H1 (cell line): ENCODE data around the gene ABCA6. TPM values are rescaled to one million over a fixed set of nuclear protein-coding genes. Genes with fewer than 3 reads are reported as not detected.

Experiments
- CTCF ChIA-PET: fragments of 300-600 bp; sonication (Branson Sonifier 250); formaldehyde crosslinking; loops from one replicate; lab custom pipeline; 2021; ENCODE audit not compliant: partially characterized antibody; lab: Charles Lee
- POLR2A ChIA-PET: fragments of 300-600 bp; sonication (Branson Sonifier 250); formaldehyde crosslinking; loops from one replicate; lab custom pipeline; 2021; ENCODE audit warnings: inconsistent platforms; ENCODE audit not compliant: partially characterized antibody; lab: Charles Lee
- DNase-seq, 2 experiments: peaks; one replicate each; pipeline versions ENCODE4 v3.0.0 to v3.0.0-alpha.2; 2010 to 2022; ENCODE audit warnings: low spot score in 2 of 2, low read depth in 1 of 2, mixed read lengths in 1 of 2
- FAIRE-seq: peaks from 2 replicates; lab custom pipeline; 2011; peaks lifted over from hg19 to GRCh38; lab: Jason Lieb, UNC
- H2AFZ ChIP-seq: 2 replicates; pipeline ENCODE4 v1.8.1; 2012; ENCODE audit warnings: low read length, inconsistent platforms
- H2AK5ac ChIP-seq: 2 replicates; pipeline ENCODE4 v1.6.1; 2013; ENCODE audit warnings: low read depth, low read length
- H2BK120ac ChIP-seq: replicated peaks from 2 replicates; pipeline ENCODE3; 2013; ENCODE audit warnings: low read depth, low read length, inconsistent platforms
- H2BK12ac ChIP-seq: 2 replicates; pipeline ENCODE4 v1.6.1; 2013; ENCODE audit warnings: low read depth, low read length
- H2BK15ac ChIP-seq: 2 replicates; pipeline ENCODE4 v1.6.1; 2013; ENCODE audit warnings: low read length
- H2BK20ac ChIP-seq: 2 replicates; pipeline ENCODE4 v1.6.1; 2013; ENCODE audit warnings: low read length
- H2BK5ac ChIP-seq: 2 replicates; pipeline ENCODE4 v1.6.1; 2013; ENCODE audit warnings: low read depth, low read length
- H3K14ac ChIP-seq: 2 replicates; pipeline ENCODE4 v1.6.1; 2013; ENCODE audit warnings: inconsistent platforms; ENCODE audit not compliant: insufficient read length
- H3K18ac ChIP-seq: 2 replicates; pipeline ENCODE4 v1.6.1; 2013; ENCODE audit warnings: low read length; ENCODE audit errors: extremely low read depth
- H3K23ac ChIP-seq: 2 replicates; pipeline ENCODE4 v1.6.1; 2013; ENCODE audit warnings: inconsistent platforms; ENCODE audit not compliant: insufficient read length
- H3K23me2 ChIP-seq: 2 replicates; pipeline ENCODE4 v1.6.1; 2013; ENCODE audit warnings: low read depth, low read length
- H3K27ac ChIP-seq: 2 replicates; pipeline ENCODE4 v1.6.1; 2011; ENCODE audit warnings: low read depth, low read length, inconsistent platforms
- H3K27me3 ChIP-seq, 4 experiments: replicated peaks in 1 of 4; 1 replicate in 1 of 4; 2 replicates in 3 of 4; pipeline versions ENCODE4 v1.6.1 to v1.8.1; 2011 to 2013; ENCODE audit warnings: low read length in 3 of 4, mild to moderate bottlenecking in 3 of 4, inconsistent platforms in 2 of 4, mixed read lengths in 2 of 4, moderate library complexity in 1 of 4; ENCODE audit not compliant: control insufficient read depth in 3 of 4, insufficient read depth in 3 of 4; ENCODE audit errors: extremely low read depth in 1 of 4
- H3K36me3 ChIP-seq, 4 experiments: 2 replicates each; pipeline versions ENCODE4 v1.6.1 to v1.8.1; 2011 to 2013; ENCODE audit warnings: mild to moderate bottlenecking in 4 of 4, low read length in 3 of 4, moderate library complexity in 2 of 4, control low read depth in 1 of 4, inconsistent platforms in 1 of 4; ENCODE audit not compliant: insufficient read depth in 4 of 4, control insufficient read depth in 2 of 4
- H3K4ac ChIP-seq: replicated peaks from 2 replicates; pipeline ENCODE3; 2013; ENCODE audit warnings: low read length, low read depth, mixed read lengths, inconsistent platforms; ENCODE audit not compliant: insufficient read length
- H3K4me1 ChIP-seq, 4 experiments: replicated peaks in 1 of 4; 1 replicate in 1 of 4; 2 replicates in 3 of 4; pipeline versions ENCODE4 v1.6.1 to v1.8.1; 2011 to 2013; ENCODE audit warnings: low read length in 3 of 4, inconsistent platforms in 2 of 4, mixed read lengths in 1 of 4; ENCODE audit not compliant: insufficient read depth in 4 of 4, control insufficient read depth in 3 of 4
- H3K4me2 ChIP-seq, 2 experiments: 2 replicates each; pipeline versions ENCODE4 v1.6.1 to v1.8.1; 2011 to 2013; ENCODE audit warnings: low read depth in 2 of 2, low read length in 2 of 2, control low read depth in 1 of 2, inconsistent platforms in 1 of 2, mild to moderate bottlenecking in 1 of 2; ENCODE audit not compliant: insufficient read depth in 1 of 2
- H3K4me3 ChIP-seq, 4 experiments: fragments of 200-600, 300-600 bp in 1 of 4; sonication (generic), shearing (Covaris generic), sonication (Bioruptor Twin) in 1 of 4; 2 replicates each; pipeline versions ENCODE4 v1.5.1 to v1.8.1; 2011 to 2016; ENCODE audit warnings: low read length in 4 of 4, low read depth in 3 of 4, control low read depth in 2 of 4, inconsistent platforms in 2 of 4, mild to moderate bottlenecking in 2 of 4, mixed read lengths in 1 of 4, moderate library complexity in 1 of 4; ENCODE audit not compliant: insufficient read depth in 2 of 4; ENCODE audit errors: extremely low read depth in 1 of 4
- H3K56ac ChIP-seq: replicated peaks from 2 replicates; pipeline ENCODE3; 2013; ENCODE audit warnings: low read depth, mild to moderate bottlenecking, mixed read lengths, low read length, inconsistent platforms; ENCODE audit not compliant: insufficient read length
- H3K79me1 ChIP-seq: 2 replicates; pipeline ENCODE4 v1.6.1; 2013; ENCODE audit warnings: low read depth, low read length, control low read depth
- H3K79me2 ChIP-seq, 2 experiments: 2 replicates each; pipeline versions ENCODE4 v1.6.1 to v1.8.1; 2012 to 2013; ENCODE audit warnings: low read length in 2 of 2, mild to moderate bottlenecking in 2 of 2, inconsistent platforms in 1 of 2; ENCODE audit not compliant: insufficient read depth in 2 of 2, control insufficient read depth in 1 of 2
- H3K9ac ChIP-seq, 4 experiments: replicated peaks in 1 of 4; 1 replicate in 1 of 4; 2 replicates in 3 of 4; pipeline versions ENCODE4 v1.6.1 to v1.8.1; 2011 to 2013; ENCODE audit warnings: low read depth in 3 of 4, low read length in 3 of 4, control low read depth in 2 of 4, mild to moderate bottlenecking in 2 of 4, moderate library complexity in 2 of 4, inconsistent platforms in 1 of 4; ENCODE audit errors: extremely low read depth in 1 of 4
- H3K9me3 ChIP-seq, 2 experiments: 2 replicates each; pipeline versions ENCODE4 v1.6.1 to v1.8.1; 2012 to 2013; ENCODE audit warnings: mild to moderate bottlenecking in 2 of 2, moderate library complexity in 2 of 2, control low read depth in 1 of 2, inconsistent platforms in 1 of 2, low read depth in 1 of 2, low read length in 1 of 2, mixed read lengths in 1 of 2; ENCODE audit not compliant: insufficient read depth in 2 of 2
- H4K20me1 ChIP-seq, 2 experiments: replicated peaks in 1 of 2; 2 replicates each; pipeline versions ENCODE3 to v1.8.1; 2011 to 2013; ENCODE audit warnings: inconsistent platforms in 2 of 2, low read length in 2 of 2, mild to moderate bottlenecking in 1 of 2; ENCODE audit not compliant: insufficient read depth in 2 of 2, control insufficient read depth in 1 of 2
- H4K5ac ChIP-seq: 2 replicates; pipeline ENCODE4 v1.6.1; 2013; ENCODE audit warnings: low read length, low read depth, mixed read lengths, inconsistent platforms; ENCODE audit not compliant: insufficient read length
- H4K8ac ChIP-seq: 2 replicates; pipeline ENCODE4 v1.8.0; 2013; ENCODE audit warnings: mild to moderate bottlenecking, moderate library complexity, low read length, inconsistent platforms; ENCODE audit not compliant: insufficient read depth; ENCODE audit errors: extremely low read depth
- H4K91ac ChIP-seq: replicated peaks from 2 replicates; pipeline ENCODE3; 2013; ENCODE audit warnings: low read length, mixed read lengths, inconsistent platforms; ENCODE audit not compliant: insufficient read length
- POLR2AphosphoS5 ChIP-seq: IDR thresholded peaks from 2 replicates; pipeline ENCODE4 v1.6.1; 2011; ENCODE audit warnings: low read depth, low read length
- WGBS, 2 experiments: shearing (Covaris generic) in 1 of 2; methylation state at CpG; one replicate each; pipeline versions ENCODE4 v1.1.6 to v1.1.7; 2013 to 2015; ENCODE audit warnings: low lambda C conversion rate in 2 of 2, mixed read lengths in 2 of 2, inconsistent platforms in 1 of 2, low coverage in 1 of 2, missing lambda C conversion rate in 1 of 2; ENCODE audit not compliant: insufficient replicate concordance in 2 of 2, insufficient coverage in 1 of 2, insufficient read length in 1 of 2; ENCODE audit errors: extremely low coverage in 1 of 2, missing lambda C conversion rate in 1 of 2; 5-methylcytosine and 5-hydroxymethylcytosine counted together
- polyA plus RNA-seq, 7 experiments: library from polyadenylated mRNA; depleted of rRNA in 3 of 7; stranded (reverse) in 5 of 7; unstranded in 2 of 7; fragments of >200 nt in 5 of 7; fragments of 200-250 nt in 2 of 7; gene quantifications; 1 replicate in 5 of 7; 2 replicates in 1 of 7; 4 replicates in 1 of 7; pipeline versions ENCODE4 v1.2.1 to v1.2.3, GENCODE V29; 2011 to 2013; ENCODE audit warnings: missing spikeins in 2 of 7, mixed read lengths in 2 of 7
- total RNA-seq: library from RNA; stranded (reverse); fragmentation: NEBNext Ultra II Directional; extraction: Animal tissue kit (Norgen Biotek cat#: 25700); gene quantifications from 2 replicates; pipeline ENCODE4 v1.2.1, GENCODE V29; 2021

ABCA6 gene
- total and polyA plus RNA-seq, 2 of the 8 experiments (the other 6 are each of a cell fraction or from before 2014, with no cell fraction given): not detected

DNA sequence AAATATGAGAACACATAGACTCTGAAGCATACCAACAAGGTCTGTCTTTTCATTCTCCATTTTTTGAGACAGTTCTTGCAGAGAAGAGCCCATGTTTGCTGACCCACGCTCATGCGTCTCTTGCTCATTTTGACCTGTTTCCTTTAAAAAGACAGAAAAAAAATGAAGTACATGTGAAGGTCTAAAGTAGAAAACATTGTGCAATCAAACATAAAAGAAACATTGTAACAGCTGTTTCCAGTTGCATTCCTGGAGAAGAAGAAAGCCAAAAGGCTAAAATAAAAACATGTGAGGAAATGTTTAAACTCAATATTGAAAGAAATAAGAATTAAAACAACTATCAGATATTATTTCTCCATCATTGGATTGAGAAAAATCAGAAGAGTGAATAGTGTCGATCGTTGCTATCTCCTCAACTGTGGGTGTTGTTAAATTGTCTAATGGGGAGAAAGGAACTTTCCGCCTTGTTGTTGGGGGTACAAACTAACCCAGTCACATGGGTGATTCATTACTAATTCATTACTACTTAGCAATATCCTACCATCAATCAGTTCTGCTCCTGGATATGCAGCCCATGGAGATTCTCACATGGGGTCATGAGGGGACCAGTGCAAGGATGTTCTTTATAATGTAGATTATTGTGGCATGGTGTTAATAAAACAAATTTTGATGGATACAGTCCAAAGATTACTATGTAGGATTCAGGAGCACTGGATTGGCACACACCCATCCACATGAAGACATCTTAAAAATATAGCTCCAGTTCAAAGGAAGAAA, 90.5 kb downstream of the ABCA6 start:
- Histone ChIP-seq H2BK12ac (no peak overlapping the region), H3K56ac (no peak overlapping the region), H3K14ac (no peak overlapping the region), H3K9me3 (no peaks in the 10 kb centered on the region), H4K91ac (no peak overlapping the region), H3K27ac (no peak overlapping the region), H3K36me3 (no peaks in the 10 kb centered on the region), H3K9ac (no peak overlapping the region), H3K79me1 (no peaks in the 10 kb centered on the region), H3K4me3 (no peak overlapping the region), H3K27me3 (no peaks in the 10 kb centered on the region), H3K4ac (no peak overlapping the region), H3K4me1 (no peaks in the 10 kb centered on the region), H2BK5ac (no peak overlapping the region), H3K4me2 (no peak overlapping the region), H4K20me1 (no peaks in the 10 kb centered on the region), H2BK20ac (no peak overlapping the region), H2AK5ac (no peak overlapping the region), H3K18ac (no peak overlapping the region), H3K79me2 (no peaks in the 10 kb centered on the region), H2BK15ac (no peak overlapping the region), H4K5ac (no peak overlapping the region), H3K23me2 (no peaks in the 10 kb centered on the region), H3K23ac (no peak overlapping the region), H2AFZ (no peak overlapping the region), H2BK120ac (no peak overlapping the region), H4K8ac (no peak overlapping the region)
- FAIRE-seq (no peak), DNase-seq (no peak)
- WGBS, 2 experiments: 92% methylated on average over 5 of the region's 5 CpGs; no CpG with 5 or more reads in 1 of the 2 experiments
- no peak for TF ChIP-seq POLR2AphosphoS5
- ChIA-PET CTCF (interaction anchor here (1.0 to 1.2 kb wide), 2 partner anchors 16 to 279 kb away, joined by 4 to 7 read pairs; no protein-coding TSS in a partner anchor), POLR2A (no interaction called here)
